ENCODE measurements around the gene OPRM1.

GRCh38 chr6:154252678-154253077, 213.6 kb downstream of the OPRM1 start:
- TF ChIP-seq SIN3A (IDR thresholded peaks at IDR 0.05; ENCODE audit: borderline replicate concordance, insufficient read depth, low read length) (no peak), POLR2AphosphoS5 (IDR thresholded peaks at IDR 0.05; ENCODE audit: low read depth, low read length) (no peak), TAF1 (IDR thresholded peaks at IDR 0.05; ENCODE audit: borderline replicate concordance, insufficient read depth, low read length) (no peak), REST (IDR thresholded peaks at IDR 0.05; ENCODE audit: insufficient read depth in 1 of 2, low read depth in 2 of 2, low read length in 2 of 2) (no peak)
